ENCODE data around the gene DOK5.
"Not testable (repeated sequence)": the region's sequence is repeated elsewhere in the genome, so short reads cannot be mapped to it uniquely, and the experiment has no call there.

DOK5 gene

DNA sequence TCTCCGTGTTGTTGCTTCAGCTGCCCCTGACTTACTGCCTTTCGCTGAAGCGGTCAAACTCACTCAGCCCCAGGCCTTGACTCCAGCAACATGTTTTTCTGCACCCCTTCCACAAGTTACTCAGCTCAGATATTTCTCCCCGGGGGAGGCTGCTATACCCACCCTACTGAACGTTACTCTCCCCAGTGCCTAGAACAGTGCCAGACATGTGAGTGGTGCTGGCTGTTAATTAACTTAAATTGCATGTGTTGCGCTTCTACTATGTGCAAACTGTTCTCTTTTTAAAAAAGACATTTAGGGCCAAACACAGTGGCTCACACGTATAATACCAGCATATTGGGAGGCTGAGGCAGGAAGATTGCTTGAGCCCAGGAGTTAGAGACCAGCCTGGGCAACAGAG, 41.2 kb upstream of the DOK5 start:
- no peaks in the 10 kb centered on the region for H3K27me3 ChIP-seq
- H3K4me1 ChIP-seq (ENCODE audit: control insufficient read depth in 1 of 2, insufficient read depth in 1 of 2, low read depth in 1 of 2, low read length in 1 of 2), result no peaks in the 10 kb centered on the region
- no peaks in the 10 kb centered on the region for H3K36me3 ChIP-seq
- no peak overlapping the region for H3K4me3 ChIP-seq (ENCODE audit: low read depth in 1 of 2, low read length in 1 of 2)
- no peaks in the 10 kb centered on the region for H3K9me3 ChIP-seq
- no peak overlapping the region for H3K27ac ChIP-seq
- TF ChIP-seq, protein P1, sequence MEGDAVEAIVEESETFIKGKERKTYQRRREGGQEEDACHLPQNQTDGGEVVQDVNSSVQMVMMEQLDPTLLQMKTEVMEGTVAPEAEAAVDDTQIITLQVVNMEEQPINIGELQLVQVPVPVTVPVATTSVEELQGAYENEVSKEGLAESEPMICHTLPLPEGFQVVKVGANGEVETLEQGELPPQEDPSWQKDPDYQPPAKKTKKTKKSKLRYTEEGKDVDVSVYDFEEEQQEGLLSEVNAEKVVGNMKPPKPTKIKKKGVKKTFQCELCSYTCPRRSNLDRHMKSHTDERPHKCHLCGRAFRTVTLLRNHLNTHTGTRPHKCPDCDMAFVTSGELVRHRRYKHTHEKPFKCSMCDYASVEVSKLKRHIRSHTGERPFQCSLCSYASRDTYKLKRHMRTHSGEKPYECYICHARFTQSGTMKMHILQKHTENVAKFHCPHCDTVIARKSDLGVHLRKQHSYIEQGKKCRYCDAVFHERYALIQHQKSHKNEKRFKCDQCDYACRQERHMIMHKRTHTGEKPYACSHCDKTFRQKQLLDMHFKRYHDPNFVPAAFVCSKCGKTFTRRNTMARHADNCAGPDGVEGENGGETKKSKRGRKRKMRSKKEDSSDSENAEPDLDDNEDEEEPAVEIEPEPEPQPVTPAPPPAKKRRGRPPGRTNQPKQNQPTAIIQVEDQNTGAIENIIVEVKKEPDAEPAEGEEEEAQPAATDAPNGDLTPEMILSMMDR (IDR thresholded peaks at IDR 0.05), result no peak

DNA sequence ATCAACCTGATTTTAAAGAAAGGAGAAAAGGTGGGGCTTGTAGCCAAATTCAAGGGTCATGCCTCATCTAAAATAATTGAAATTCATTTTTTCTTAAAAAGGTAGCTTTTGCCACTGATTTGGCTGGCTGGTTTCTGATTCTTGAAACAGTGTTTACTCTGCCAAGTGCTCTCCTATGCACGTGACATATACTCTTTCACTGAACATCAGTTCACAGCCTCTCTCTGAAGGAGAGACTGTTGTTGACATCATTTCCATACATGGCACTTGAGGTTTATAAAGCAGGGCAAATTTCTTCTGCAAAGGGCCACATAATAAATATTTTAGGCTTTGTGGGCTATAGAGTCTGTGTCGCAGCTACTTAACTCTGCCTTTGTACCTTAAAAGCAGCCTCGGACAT, 40.4 kb upstream of the DOK5 start:
- Histone ChIP-seq H3K4me3 (ENCODE audit: low read depth in 1 of 2, low read length in 1 of 2) (no peak overlapping the region), H3K4me1 (ENCODE audit: control insufficient read depth in 1 of 2, insufficient read depth in 1 of 2, low read depth in 1 of 2, low read length in 1 of 2) (no peaks in the 10 kb centered on the region), H3K27me3 (no peaks in the 10 kb centered on the region), H3K9me3 (no peaks in the 10 kb centered on the region), H3K36me3 (no peaks in the 10 kb centered on the region), H3K27ac (no peak overlapping the region)
- TF ChIP-seq, protein P1 (IDR thresholded peaks at IDR 0.05), result no peak

DNA sequence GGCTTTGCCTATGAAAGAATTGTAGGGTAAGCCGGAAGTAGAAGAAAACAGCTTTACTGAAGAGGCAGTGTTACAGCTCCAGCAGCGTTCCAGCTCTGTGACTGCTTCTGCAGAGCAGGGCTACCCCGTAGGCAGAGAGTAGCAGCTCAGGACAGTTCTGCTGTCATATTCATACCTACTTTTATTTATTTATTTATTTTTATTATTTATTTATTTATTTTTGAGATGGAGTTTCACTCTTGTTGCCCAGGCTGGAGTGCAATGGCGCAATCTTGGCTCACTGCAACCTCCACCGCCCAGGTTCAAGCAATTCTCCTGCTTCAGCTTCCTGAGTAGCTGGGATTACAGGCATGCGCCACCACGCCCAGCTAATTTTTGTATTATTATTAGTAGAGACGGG, 39.0 kb upstream of the DOK5 start:
- H3K27ac ChIP-seq; H3K27me3 ChIP-seq; H3K4me1 ChIP-seq (ENCODE audit: control insufficient read depth in 1 of 2, insufficient read depth in 1 of 2, low read depth in 1 of 2, low read length in 1 of 2); H3K9me3 ChIP-seq; H3K4me3 ChIP-seq (ENCODE audit: low read depth in 1 of 2, low read length in 1 of 2); H3K36me3 ChIP-seq: not testable (repeated sequence)

DNA sequence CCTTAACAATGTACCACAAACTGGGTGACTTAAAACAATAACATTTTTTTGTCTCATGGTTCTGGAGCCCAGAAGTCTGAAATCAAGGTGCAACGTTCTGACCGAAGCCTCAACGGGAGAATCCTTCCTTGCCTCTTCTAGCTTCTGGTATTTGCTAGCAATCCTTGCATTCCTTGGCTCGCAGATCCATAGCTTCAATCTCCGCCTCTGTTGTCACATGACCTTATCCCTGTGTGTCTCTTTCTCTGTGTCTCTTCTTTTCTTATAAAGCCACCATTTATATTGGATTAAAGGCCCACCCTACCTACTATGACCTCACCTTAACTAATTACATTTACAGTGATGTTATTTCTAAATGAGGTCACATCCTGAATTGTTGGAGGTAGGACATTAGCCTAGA, 37.2 kb upstream of the DOK5 start:
- no peaks in the 10 kb centered on the region for H3K4me1 ChIP-seq (ENCODE audit: control insufficient read depth in 1 of 2, insufficient read depth in 1 of 2, low read depth in 1 of 2, low read length in 1 of 2)
- no peaks in the 10 kb centered on the region for H3K36me3 ChIP-seq
- no peaks in the 10 kb centered on the region for H3K27me3 ChIP-seq
- TF ChIP-seq, protein P1 (IDR thresholded peaks at IDR 0.05), result no peak
- H3K27ac ChIP-seq, result no peak overlapping the region
- no peaks in the 10 kb centered on the region for H3K9me3 ChIP-seq
- H3K4me3 ChIP-seq (ENCODE audit: low read depth in 1 of 2, low read length in 1 of 2), result no peak overlapping the region

DNA sequence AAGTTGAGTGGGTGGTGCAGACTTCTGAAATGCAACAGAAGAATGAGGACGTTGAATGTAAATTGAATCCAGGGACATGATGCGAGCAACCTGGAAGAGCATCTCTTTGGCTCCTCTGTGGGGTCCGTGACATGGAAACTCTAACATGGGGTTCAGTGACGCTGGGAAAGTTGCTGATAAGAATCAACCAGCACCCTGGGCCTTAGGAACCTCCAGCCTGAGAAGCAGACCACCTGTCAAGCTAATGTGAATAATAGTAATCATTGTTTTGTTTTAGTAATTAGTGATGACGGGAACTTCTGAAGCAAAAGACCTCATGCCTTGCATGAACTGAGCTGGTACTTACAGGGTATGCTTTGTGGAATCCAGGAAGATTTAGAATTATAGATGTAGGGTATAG, 25.2 kb upstream of the DOK5 start:
- no peak overlapping the region for H3K27ac ChIP-seq
- no peak overlapping the region for H3K4me3 ChIP-seq (ENCODE audit: low read depth in 1 of 2, low read length in 1 of 2)
- no peaks in the 10 kb centered on the region for H3K4me1 ChIP-seq (ENCODE audit: control insufficient read depth in 1 of 2, insufficient read depth in 1 of 2, low read depth in 1 of 2, low read length in 1 of 2)
- H3K9me3 ChIP-seq, result no peaks in the 10 kb centered on the region
- TF ChIP-seq, protein P1 (IDR thresholded peaks at IDR 0.05), result no peak
- no peaks in the 10 kb centered on the region for H3K27me3 ChIP-seq
- no peaks in the 10 kb centered on the region for H3K36me3 ChIP-seq

DNA sequence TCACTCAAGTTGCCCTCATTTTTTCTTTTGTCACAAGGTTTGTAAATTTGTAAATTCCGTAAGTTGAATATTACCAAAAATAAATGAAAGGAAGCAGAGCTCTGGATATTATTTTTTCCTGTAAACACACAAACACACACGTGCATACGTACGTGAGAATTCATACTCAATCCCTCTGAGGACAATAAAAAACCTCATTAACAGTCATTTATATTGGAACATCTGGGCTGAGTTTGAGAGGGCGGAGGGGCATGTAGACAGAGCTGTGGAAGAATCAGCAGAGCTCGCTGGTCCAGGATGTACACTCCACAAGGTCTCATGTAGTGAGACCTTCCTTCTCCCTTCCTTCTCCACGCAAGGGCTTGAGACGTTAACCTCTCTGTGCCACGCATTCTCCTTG, 24.2 kb upstream of the DOK5 start:
- TF ChIP-seq, protein P1 (IDR thresholded peaks at IDR 0.05), result no peak
- H3K4me3 ChIP-seq (ENCODE audit: low read depth in 1 of 2, low read length in 1 of 2), result no peak overlapping the region
- H3K9me3 ChIP-seq, result no peaks in the 10 kb centered on the region
- H3K27me3 ChIP-seq, result no peaks in the 10 kb centered on the region
- no peaks in the 10 kb centered on the region for H3K4me1 ChIP-seq (ENCODE audit: control insufficient read depth in 1 of 2, insufficient read depth in 1 of 2, low read depth in 1 of 2, low read length in 1 of 2)
- H3K27ac ChIP-seq, result no peak overlapping the region
- no peaks in the 10 kb centered on the region for H3K36me3 ChIP-seq

Data from neutrophil (primary cell).